ENCODE data around the gene CSNK2A3. TPM values are rescaled to one million over a fixed set of nuclear protein-coding genes. Genes with fewer than 3 reads are reported as not detected.

CSNK2A3 gene
- total and polyA plus RNA-seq, 5 donors = 0.43 to 2.3 (median 1.7) TPM

DNA sequence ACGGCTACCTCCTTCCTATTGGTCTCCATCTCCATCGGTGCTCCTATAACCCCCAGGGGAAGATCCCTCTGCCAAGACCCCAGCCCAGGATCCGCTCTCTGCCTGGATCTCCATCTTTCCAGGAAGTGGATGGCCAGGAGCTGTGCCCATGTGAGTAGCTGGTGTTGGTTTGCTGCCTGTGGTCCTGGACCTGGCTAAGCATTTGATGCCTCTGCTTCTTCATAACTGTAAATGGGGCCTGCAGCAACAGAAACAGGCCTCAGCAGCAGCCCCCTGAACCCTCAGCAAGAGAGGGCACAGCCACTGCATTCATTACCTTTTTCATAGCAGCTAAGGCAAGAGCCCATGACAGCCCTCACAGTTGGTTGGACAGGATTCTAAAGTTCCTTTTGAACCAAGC is 26.6 kb upstream of the CSNK2A3 start:
- Histone ChIP-seq H3K9me3 (ENCODE audit: control insufficient read depth, low read length) (no peaks in the 10 kb centered on the region), H3K4me1 (ENCODE audit: control insufficient read depth, insufficient read depth, low read length) (no peaks in the 10 kb centered on the region), H3K4me3 (ENCODE audit: low read length) (no peak overlapping the region), H3K27ac (ENCODE audit: low read length) (no peak overlapping the region), H3K27me3 (ENCODE audit: control insufficient read depth, insufficient read depth) (no peaks in the 10 kb centered on the region)
- intact Hi-C loops (cut with DNase I) = no loop called here
- ATAC-seq (no peak), DNase-seq (no peak)
- 93% methylated on average over 3 of the region's 3 CpGs for WGBS

GRCh38 chr11:11378184-11378940 is 25.3 kb upstream of the CSNK2A3 start:
- no peaks in the 10 kb centered on the region for H3K4me1 ChIP-seq (ENCODE audit: control insufficient read depth, insufficient read depth, low read length)
- no peak for ATAC-seq
- no peak for DNase-seq
- no peak overlapping the region for H3K27ac ChIP-seq (ENCODE audit: low read length)
- 87% methylated on average over 8 of the region's 8 CpGs for WGBS
- no peak overlapping the region for H3K4me3 ChIP-seq (ENCODE audit: low read length)
- H3K9me3 ChIP-seq (ENCODE audit: control insufficient read depth, low read length) = no peaks in the 10 kb centered on the region
- intact Hi-C loops (cut with DNase I) = no loop called here
- H3K27me3 ChIP-seq (ENCODE audit: control insufficient read depth, insufficient read depth) = no peaks in the 10 kb centered on the region

GRCh38 chr11:11374358-11375148 is 21.5 kb upstream of the CSNK2A3 start:
- H3K27ac ChIP-seq (ENCODE audit: low read length) = no peak overlapping the region
- WGBS = 93% methylated on average over 7 of the region's 7 CpGs
- H3K4me1 ChIP-seq (ENCODE audit: control insufficient read depth, insufficient read depth, low read length) = no peaks in the 10 kb centered on the region
- no peaks in the 10 kb centered on the region for H3K9me3 ChIP-seq (ENCODE audit: control insufficient read depth, low read length)
- H3K4me3 ChIP-seq (ENCODE audit: low read length) = no peak overlapping the region
- ATAC-seq (no peak), DNase-seq (no peak)
- H3K27me3 ChIP-seq (ENCODE audit: control insufficient read depth, insufficient read depth) = no peaks in the 10 kb centered on the region
- intact Hi-C loops (cut with DNase I) = no loop called here

DNA sequence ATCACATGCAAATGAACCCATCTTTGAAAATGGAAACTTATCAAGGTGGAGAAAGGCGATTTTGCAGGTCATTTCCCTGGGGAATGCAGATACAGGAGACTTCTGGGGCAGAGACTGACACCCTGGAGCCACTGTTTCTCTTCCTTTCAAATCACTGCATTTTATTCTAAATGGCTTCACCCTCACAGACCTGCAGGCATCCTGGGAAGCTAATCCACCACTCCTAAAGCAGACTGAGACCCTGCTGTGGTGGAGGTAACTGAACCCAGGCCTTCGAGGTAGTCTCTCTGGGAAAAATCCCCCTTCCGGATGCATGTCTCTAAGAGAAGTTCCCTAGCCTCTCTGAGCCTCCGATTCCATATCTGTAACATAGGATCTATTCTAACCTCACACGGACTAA is 20.9 kb upstream of the CSNK2A3 start:
- WGBS = 80% methylated on average over 5 of the region's 5 CpGs
- Histone ChIP-seq H3K9me3 (ENCODE audit: control insufficient read depth, low read length) (no peaks in the 10 kb centered on the region), H3K27ac (ENCODE audit: low read length) (no peak overlapping the region), H3K4me3 (ENCODE audit: low read length) (no peak overlapping the region), H3K27me3 (ENCODE audit: control insufficient read depth, insufficient read depth) (no peaks in the 10 kb centered on the region), H3K4me1 (ENCODE audit: control insufficient read depth, insufficient read depth, low read length) (no peaks in the 10 kb centered on the region)
- ATAC-seq (no peak), DNase-seq (no peak)
- intact Hi-C loops (cut with DNase I) = no loop called here

- WGBS = 94% methylated on average over 8 of the region's 8 CpGs
- intact Hi-C loops (cut with DNase I) = no loop called here
- H3K27me3 ChIP-seq (ENCODE audit: control insufficient read depth, insufficient read depth) = no peaks in the 10 kb centered on the region
- no peak overlapping the region for H3K27ac ChIP-seq (ENCODE audit: low read length)
- H3K4me3 ChIP-seq (ENCODE audit: low read length) = no peak overlapping the region
- DNase-seq (no peak), ATAC-seq (no peak)
- no peaks in the 10 kb centered on the region for H3K4me1 ChIP-seq (ENCODE audit: control insufficient read depth, insufficient read depth, low read length)
- no peaks in the 10 kb centered on the region for H3K9me3 ChIP-seq (ENCODE audit: control insufficient read depth, low read length)
Observed at GRCh38 chr11:11372461-11372860, 19.4 kb upstream of the CSNK2A3 start.

DNA sequence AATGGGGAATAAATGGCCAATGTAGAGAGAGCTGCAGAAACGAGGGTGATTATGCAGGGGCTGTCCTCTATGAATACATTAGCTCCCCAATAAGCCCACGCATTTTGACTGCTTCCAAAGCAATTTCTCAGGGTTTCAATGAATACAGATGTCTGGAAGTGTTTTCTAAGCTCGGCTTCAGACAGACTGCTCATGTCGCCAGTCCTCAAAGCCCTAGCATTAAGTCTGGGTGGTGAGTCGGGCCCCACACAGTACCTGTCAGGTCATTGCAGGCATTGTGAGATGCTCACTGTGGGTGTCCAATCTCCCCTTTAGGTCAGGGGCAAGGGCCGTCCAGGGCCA is 17.9 kb upstream of the CSNK2A3 start:
- DNase-seq (no peak), ATAC-seq (no peak)
- Histone ChIP-seq H3K4me1 (ENCODE audit: control insufficient read depth, insufficient read depth, low read length) (no peaks in the 10 kb centered on the region), H3K9me3 (ENCODE audit: control insufficient read depth, low read length) (no peaks in the 10 kb centered on the region), H3K27ac (ENCODE audit: low read length) (no peak overlapping the region), H3K27me3 (ENCODE audit: control insufficient read depth, insufficient read depth) (no peaks in the 10 kb centered on the region), H3K4me3 (ENCODE audit: low read length) (no peak overlapping the region)
- 85% methylated on average over 6 of the region's 6 CpGs for WGBS
- intact Hi-C loops (cut with DNase I) = no loop called here

GRCh38 chr11:11370255-11370961 is 17.4 kb upstream of the CSNK2A3 start:
- Histone ChIP-seq H3K4me3 (ENCODE audit: low read length) (no peak overlapping the region), H3K27ac (ENCODE audit: low read length) (no peak overlapping the region), H3K4me1 (ENCODE audit: control insufficient read depth, insufficient read depth, low read length) (no peaks in the 10 kb centered on the region), H3K27me3 (ENCODE audit: control insufficient read depth, insufficient read depth) (no peaks in the 10 kb centered on the region), H3K9me3 (ENCODE audit: control insufficient read depth, low read length) (no peaks in the 10 kb centered on the region)
- 66% methylated on average over 8 of the region's 8 CpGs for WGBS
- DNase-seq (no peak), ATAC-seq (no peak)
- intact Hi-C loops (cut with DNase I) = no loop called here

DNA sequence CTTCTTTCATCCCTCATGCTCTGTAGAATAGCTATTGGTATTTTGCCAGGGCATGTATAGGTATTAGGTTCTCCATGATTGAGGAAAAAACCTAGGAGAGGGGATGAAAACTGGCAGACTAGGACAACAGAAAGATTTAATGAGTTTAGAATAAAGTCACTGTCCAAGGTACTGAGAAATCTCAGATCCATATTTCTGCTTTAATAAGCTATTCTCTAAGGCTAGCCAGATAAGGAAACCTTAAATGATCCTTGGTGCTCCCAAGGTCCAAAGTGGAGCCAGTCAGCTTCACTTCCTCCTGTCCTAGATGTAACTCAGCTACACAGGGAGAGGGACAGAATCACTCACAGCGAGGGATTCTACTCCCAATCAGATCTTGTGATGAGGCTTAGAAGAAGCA is 13.7 kb upstream of the CSNK2A3 start:
- Histone ChIP-seq H3K4me3 (ENCODE audit: low read length) (no peak overlapping the region), H3K4me1 (ENCODE audit: control insufficient read depth, insufficient read depth, low read length) (no peaks in the 10 kb centered on the region), H3K27ac (ENCODE audit: low read length) (no peak overlapping the region), H3K27me3 (ENCODE audit: control insufficient read depth, insufficient read depth) (no peaks in the 10 kb centered on the region), H3K9me3 (ENCODE audit: control insufficient read depth, low read length) (no peaks in the 10 kb centered on the region)
- no peak for ATAC-seq
- intact Hi-C loops (cut with DNase I) = no loop called here
- DNase-seq = no peak
- WGBS = 93% methylated on average over 1 of the region's 1 CpG

GRCh38 chr11:11363674-11364073 is 10.6 kb upstream of the CSNK2A3 start:
- ATAC-seq (no peak), DNase-seq (no peak)
- no peak overlapping the region for H3K27ac ChIP-seq (ENCODE audit: low read length)
- H3K9me3 ChIP-seq (ENCODE audit: control insufficient read depth, low read length) = no peaks in the 10 kb centered on the region
- no peaks in the 10 kb centered on the region for H3K4me1 ChIP-seq (ENCODE audit: control insufficient read depth, insufficient read depth, low read length)
- H3K27me3 ChIP-seq (ENCODE audit: control insufficient read depth, insufficient read depth) = no peaks in the 10 kb centered on the region
- intact Hi-C loops (cut with DNase I) = no loop called here
- H3K4me3 ChIP-seq (ENCODE audit: low read length) = no peak overlapping the region

- no peak for DNase-seq
- Histone ChIP-seq H3K4me3 (ENCODE audit: low read length) (no peak overlapping the region), H3K27ac (ENCODE audit: low read length) (no peak overlapping the region), H3K4me1 (ENCODE audit: control insufficient read depth, insufficient read depth, low read length) (no peaks in the 10 kb centered on the region), H3K9me3 (ENCODE audit: control insufficient read depth, low read length) (no peaks in the 10 kb centered on the region), H3K27me3 (ENCODE audit: control insufficient read depth, insufficient read depth) (no peaks in the 10 kb centered on the region)
- WGBS = 77% methylated on average over 3 of the region's 3 CpGs
- ATAC-seq = no peak
- intact Hi-C loops (cut with DNase I) = no loop called here
Observed at GRCh38 chr11:11359611-11360010, 6.6 kb upstream of the CSNK2A3 start.

DNA sequence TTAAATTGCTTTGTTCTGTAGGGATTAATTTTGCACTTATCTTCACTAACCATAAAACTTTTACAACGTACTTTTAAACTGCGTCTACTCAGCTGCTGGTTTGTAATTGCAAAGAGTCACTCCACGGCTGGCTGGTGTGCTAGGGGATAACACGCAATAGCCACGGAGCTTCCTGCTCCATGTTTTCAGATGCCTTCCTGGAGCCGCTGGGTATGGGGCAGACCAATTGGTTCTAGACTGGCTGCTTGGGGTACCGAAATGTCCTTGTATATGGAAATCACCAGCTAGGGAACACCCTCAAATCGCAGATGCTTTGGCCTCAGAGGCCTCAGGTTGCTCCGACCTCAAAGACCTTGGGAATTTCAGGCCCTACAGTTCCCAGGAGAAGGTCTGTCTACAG is 3.8 kb upstream of the CSNK2A3 start:
- ATAC-seq = no peak
- Histone ChIP-seq H3K4me3 (ENCODE audit: low read length) (no peak overlapping the region), H3K27ac (ENCODE audit: low read length) (no peak overlapping the region), H3K9me3 (ENCODE audit: control insufficient read depth, low read length) (no peaks in the 10 kb centered on the region), H3K27me3 (ENCODE audit: control insufficient read depth, insufficient read depth) (no peaks in the 10 kb centered on the region), H3K4me1 (ENCODE audit: control insufficient read depth, insufficient read depth, low read length) (no peaks in the 10 kb centered on the region)
- intact Hi-C loops (cut with DNase I) = no loop called here
- 92% methylated on average over 9 of the region's 9 CpGs for WGBS
- no peak for DNase-seq
